Left renal cortex interstitium (tissue), 4 donors: ENCODE data around the gene NETO2. TPM values are rescaled to one million over a fixed set of nuclear protein-coding genes. Genes with fewer than 3 reads are reported as not detected.
A peak's percentile ranks its signal among the peaks of the same experiment; 100 is the strongest.
"Not testable (repeated sequence)": the region's sequence is repeated elsewhere in the genome, so short reads cannot be mapped to it uniquely, and the experiment has no call there.

Experiments used
- DNase-seq, 4 donors: peaks; one replicate each; pipeline ENCODE4 v3.0.0-alpha.2; 2013; ENCODE audit warnings: low read depth in 4 of 4, low spot score in 2 of 4, missing footprints in 1 of 4
- polyA plus RNA-seq, 4 donors: library from polyadenylated mRNA; unstranded; fragments of 120-200 nt; gene quantifications; one replicate each; pipeline ENCODE4 v1.2.1, GENCODE V29; 2013; ENCODE audit not compliant: insufficient read length in 4 of 4

NETO2 gene
- polyA plus RNA-seq = 10 to 100 TPM; 27.8 to 31.4 (median 30.7) TPM

DNA sequence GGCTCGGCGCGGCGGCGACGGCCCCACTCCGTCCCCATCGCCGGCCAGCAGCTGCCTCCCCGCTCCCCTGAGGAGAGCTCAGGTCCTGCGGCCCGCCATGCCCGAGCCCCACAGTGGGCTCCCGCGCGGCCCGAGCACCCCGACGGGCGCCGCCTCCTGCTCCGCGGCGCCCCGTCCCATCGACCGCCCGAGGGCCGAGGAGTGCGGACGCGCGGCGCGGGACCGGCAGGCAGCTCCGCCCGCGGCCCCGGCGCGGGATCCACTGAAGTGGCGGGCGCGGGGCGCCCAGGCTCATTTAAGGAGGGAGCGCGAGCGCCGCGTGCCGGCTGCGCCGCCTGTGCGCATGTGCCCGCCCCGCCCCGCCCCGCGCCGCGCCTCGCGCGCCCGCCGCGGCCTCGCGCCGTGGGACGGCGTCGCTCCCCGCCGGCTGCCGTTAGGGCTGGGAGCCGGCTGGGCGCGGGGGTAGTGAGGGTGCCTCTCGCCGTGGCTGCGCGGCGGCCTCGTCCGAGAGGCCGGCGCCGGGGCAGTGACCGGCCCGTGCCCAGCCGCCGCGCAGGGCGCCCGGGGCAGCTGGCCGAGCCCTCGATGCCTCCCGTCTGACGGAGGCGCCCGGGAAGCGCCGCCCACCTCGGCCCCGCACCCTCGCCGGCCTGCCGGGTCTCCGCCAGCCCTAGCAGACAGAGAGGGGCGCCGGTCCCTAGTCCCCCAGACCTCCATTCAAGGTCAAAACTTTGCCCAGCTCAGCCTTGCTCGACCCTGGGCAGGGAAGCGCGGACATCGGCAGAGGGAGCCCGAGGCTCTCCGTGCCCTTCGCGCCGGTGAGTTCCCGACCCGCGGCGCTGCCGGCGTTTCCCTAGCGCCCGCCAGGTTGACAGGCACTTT is at the start of gene NETO2:
Gene NETO2, minus strand, starts transcription at position 269 of the 882 bp plus-strand sequence. CDS start 333 bp downstream, outside the sequence.
- DNase-seq = peak in 3 of 4 donors; percentile 39 to 58 (median 45)

GRCh38 chr16:47182318-47182717 is 38.6 kb upstream of the NETO2 start:
- DNase-seq = no peak

- not testable (repeated sequence) for DNase-seq
These were observed 37.3 kb upstream of the NETO2 start for GRCh38 chr16:47181066-47181465.

DNA sequence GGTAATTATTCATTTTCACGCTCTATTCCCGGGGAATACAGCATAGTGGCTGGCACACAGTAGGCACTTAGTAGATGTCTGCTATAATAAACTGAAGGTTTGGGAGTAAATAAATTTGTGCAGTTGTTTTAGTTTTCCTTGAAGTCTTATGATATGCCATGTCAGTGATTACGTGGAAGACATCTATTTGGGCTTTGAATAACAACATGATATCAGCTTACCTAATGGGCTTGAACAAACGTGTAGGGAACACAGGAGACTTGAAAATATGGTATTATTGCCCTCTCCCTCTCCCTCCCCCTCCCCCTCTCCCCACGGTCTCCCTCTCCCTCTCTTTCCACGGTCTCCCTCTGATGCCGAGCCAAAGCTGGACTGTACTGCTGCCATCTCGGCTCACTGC is 36.3 kb upstream of the NETO2 start:
- no peak for DNase-seq

DNA sequence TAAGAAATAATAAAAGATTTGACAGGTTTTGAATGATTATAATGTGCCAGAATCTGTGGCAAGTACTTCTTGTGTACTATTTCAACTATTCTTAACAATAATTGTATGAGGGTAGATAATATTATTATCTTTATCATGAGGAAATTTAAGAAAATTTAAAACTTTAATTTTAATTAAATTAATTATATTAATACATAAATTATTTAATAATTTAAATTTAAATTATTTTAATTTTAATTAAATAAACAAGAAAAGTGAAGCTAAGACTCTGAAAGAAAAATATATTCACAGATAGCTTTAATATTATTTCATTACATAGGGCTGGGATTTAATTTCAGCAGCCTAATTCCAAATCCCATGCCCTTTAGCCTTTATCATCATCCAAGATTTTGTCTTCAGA is 31.4 kb upstream of the NETO2 start:
- DNase-seq = no peak

- DNase-seq = no peak
These were observed 19.1 kb upstream of the NETO2 start for GRCh38 chr16:47162670-47163420.

- no peak for DNase-seq
These were observed 17.7 kb upstream of the NETO2 start for GRCh38 chr16:47161464-47161863.

GRCh38 chr16:47160422-47160821 is 16.7 kb upstream of the NETO2 start:
- DNase-seq = no peak

DNA sequence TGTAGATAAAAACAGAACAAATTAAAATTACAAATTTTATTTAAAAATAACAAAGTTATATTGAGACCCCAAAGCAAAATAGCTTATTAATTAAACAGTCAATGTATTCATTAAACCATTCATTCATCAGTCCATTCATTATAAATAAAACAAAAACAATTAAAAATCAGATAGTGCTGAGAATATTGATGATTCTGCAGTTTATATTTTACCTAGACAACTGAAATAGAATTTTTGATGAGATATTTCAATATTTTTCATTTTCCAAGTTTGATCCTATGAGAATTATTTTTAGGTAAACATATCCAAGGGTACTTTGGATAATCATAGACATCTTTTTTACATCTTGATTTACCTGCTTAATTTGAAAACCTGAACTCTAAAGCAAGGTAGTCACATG is 15.2 kb upstream of the NETO2 start:
- no peak for DNase-seq

DNA sequence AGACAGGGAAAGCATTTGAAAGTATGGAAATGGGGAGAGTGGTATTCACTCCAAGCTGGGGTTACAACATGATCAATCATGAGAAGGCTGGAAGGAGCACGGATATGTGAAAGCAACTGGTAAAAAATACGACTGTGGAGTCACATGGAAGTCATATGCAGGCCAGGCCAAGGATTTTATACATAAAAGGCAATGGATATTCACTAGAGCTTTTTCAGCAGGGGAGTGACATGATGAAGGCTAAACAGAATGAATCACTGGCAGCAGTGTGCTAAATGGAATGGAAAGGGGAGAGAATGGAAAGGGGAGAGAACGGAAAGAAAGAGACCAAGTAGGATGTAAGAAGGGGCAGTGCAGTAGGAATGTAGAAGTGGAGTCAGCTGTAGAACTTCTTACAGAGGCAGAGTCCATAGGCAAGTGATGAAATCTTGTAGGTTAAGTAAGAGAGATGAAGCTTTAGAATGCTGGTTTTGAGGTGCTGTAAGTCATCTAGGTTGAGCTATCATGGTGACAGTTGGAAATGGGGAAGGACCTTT is 13.0 kb upstream of the NETO2 start:
- no peak for DNase-seq

DNA sequence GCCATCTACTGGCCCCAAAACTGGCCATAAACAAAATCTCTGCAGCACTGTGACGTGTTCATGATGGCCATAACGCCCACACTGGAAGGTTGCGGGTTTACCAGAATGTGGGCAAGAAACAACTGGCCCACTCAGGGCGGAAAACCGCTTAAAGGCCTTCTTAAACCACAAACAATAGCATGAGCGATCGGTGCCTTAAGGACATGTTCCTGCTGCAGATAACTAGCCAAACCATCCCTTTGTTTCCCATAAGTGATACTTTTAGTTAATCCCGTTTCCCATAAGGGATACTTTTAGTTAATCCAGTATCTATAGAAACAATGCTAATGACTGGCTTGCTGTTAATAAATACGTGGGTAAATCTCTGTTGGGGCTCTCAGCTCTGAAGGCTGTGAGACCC is 8.8 kb upstream of the NETO2 start:
- not testable (repeated sequence) for DNase-seq

- DNase-seq = no peak
These were observed 6.3 kb upstream of the NETO2 start for GRCh38 chr16:47150067-47150466.

DNA sequence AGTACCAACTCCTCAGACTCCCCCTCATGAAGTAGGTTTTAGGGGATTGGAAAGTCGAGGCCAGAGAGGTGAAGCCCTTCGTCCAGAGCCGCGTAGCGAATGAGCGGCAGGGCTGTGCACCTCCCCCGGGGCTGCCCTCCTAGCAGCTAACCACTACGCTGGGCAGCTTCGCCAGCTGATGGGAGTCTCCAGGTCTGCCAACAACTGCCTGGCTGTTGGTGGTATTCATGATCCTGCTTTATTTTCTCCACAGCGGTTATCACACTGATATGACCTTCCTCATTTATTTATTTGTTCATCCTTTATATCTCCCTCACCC is 773 bp upstream of the NETO2 start:
- no peak for DNase-seq

DNA sequence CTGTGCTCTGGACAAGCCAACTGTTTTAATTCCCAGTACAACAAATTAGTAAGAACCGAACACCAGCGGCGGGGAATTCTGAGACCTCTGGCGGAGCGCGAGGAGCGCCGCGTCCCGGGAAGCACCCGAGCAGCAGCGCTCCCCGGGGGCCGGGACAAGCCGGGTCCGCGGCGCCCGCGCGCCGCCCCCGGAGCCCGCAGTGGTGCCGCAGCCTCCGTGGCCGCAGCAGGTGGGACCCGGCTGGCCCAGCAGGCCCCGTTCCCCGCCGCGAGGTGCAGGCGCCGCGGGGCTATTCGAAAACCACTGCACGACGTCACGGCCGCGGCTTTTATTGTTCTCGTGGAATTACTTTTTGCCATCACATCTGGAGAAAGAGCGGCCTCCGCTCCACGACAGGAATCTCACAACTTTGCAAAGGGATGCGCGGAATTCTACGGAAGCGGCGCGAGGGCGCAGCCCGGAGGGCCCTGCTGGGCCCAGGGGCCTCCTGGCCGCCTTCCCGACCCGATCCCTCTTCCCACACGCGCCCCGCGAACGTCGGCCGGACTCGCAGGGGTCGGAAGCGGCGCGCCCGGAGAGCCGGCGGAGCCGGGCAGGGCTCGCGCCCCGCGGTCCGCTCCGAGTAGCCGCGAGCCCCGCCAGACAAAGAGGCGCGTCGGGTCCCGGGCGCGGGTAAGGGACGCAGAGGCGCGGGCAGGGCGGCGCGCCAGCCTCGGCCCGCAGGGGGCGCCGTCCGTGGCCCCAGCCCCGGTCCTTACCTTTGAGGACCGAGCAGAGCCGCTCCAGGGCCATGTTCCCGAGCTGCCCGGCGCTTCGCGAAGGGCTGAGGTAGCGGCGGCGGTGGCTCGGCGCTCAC is 696 bp downstream of the NETO2 start:
- DNase-seq = peak in 3 of 4 donors; percentile 37 to 50 (median 44)

DNA sequence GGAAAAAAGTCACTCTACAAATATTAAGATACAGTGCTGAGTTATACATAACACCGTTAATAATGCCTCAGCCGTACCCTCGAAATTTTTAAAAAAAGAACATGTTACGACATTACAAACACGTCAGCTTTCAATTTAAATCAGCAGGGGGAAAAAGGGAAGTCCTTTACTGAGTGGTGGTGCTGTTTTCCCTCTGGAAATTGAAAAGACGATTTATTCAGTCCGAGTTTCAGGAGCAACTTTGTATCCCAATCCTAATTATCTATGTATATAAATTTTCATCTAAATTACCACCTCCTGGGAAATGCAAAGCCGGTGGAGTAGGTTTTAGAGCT is 1.3 kb downstream of the NETO2 start:
- peak in 2 of 4 donors; percentile 10 to 18 for DNase-seq

GRCh38 chr16:47141773-47142485 is 1.8 kb downstream of the NETO2 start:
- peak in 3 of 4 donors; percentile 66 to 87 (median 72) for DNase-seq

DNA sequence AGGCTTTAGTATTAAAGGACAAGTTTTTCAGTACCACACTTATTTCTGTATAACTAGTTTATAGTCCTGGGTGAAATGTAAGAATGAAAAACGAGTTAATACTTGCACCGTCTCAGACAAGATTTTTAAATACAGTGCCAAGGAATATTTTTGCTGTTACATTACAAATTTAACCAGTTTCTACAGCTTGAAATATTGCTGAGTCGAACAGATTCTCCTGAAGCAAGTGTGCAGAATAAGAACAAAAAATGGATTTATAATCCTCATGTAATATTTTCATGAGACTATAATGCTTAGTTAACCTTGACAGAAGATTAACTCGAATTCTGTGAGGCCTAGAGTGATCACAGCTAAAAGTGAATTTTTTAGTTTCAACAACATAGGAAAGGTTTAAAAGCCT is 3.1 kb downstream of the NETO2 start:
- no peak for DNase-seq

- no peak for DNase-seq
These were observed 4.1 kb downstream of the NETO2 start for GRCh38 chr16:47139561-47140185.

DNA sequence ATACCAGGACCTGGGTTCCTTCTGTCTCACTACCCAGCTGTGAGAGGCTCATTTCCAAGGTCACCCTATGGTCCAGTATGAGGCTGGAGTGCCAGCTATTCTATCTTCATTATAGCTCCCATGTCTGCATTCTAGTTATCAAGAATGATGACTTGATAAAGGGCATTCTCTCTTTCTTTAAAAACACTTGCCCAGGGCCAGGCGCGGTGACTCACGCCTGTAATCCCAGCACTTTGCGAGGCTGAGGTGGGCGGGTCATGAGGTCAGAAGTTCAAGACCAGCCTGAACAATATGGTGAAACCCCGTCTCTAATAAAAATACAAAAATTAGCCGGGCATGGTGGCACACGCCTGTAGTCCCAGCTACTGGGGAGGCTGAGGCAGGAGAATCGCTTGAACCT is 5.8 kb downstream of the NETO2 start:
- DNase-seq = not testable (repeated sequence)
